ENCODE data around the gene DEPDC5.

The DEPDC5 gene

DNA sequence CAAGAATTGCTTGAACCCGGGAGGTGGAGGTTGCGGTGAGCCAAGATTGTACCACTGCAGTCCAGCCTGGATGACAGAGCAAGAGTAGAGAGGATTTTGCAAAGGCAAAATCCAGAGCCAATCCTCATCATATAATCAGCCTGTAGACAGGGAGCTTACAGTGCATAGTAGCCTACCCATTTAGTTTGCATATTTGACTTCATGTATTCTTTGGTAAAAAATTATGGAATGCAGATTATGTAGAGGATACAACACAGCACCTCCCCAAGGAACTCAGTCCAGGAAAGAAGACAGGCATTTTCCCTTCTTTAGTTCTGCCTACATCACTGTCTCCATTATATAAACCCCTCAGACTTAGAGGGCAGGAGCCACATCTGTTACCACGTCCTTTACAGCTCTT lies 150.8 kb downstream of the DEPDC5 start:
- no peak for TF ChIP-seq CTCF (conservative IDR thresholded peaks at IDR 0.05; ENCODE audit: low read depth, low read length)
- no peak for DNase-seq (ENCODE audit: low read depth)
- no peak overlapping the region for H3K4me3 ChIP-seq (ENCODE audit: low read length)

GRCh38 chr22:31905356-31905755 lies 151.5 kb downstream of the DEPDC5 start:
- no peak for TF ChIP-seq CTCF (conservative IDR thresholded peaks at IDR 0.05; ENCODE audit: low read depth, low read length)
- DNase-seq (ENCODE audit: low read depth), result no peak
- no peak overlapping the region for H3K4me3 ChIP-seq (ENCODE audit: low read length)

DNA sequence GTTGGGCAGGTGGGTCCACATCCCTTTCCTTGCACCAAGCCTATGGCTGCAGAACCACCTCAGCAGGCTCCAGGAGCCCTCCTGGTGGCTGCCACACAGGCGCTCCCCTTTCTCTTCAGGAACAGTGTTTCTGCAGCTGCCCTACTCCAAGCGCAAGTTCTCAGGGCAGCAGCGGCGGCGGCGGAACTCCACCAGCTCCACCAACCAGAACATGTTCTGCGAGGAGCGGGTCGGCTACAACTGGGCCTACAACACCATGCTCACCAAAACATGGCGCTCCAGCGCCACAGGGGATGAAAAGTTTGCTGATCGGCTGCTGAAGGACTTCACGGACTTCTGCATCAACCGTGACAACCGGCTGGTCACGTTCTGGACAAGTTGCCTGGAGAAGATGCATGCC lies 152.3 kb downstream of the DEPDC5 start:
- H3K4me3 ChIP-seq (ENCODE audit: low read length), result no peak overlapping the region
- TF ChIP-seq CTCF (conservative IDR thresholded peaks at IDR 0.05; ENCODE audit: low read depth, low read length), result no peak
- DNase-seq (ENCODE audit: low read depth), result no peak

DNA sequence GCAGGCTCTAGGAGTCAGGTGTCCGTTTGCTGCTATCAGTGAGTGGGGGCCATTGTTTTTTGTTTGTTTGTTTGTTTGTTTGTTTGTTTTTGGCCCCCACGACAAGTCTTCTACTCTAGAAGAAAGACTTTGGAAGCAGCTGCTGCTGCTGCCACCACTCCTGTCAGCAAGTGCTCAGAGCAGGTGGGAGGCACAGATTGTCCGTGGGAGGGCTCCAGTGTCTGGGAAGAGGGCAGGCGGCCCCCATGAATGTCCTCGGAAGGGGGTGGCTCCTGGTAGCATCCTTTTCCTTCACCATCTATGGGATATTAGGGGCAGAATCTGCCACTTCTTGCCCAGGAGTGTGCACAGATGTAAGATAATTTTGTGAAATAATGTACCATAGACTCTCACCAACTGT lies 152.8 kb downstream of the DEPDC5 start:
- DNase-seq (ENCODE audit: low read depth), result no peak
- no peak overlapping the region for H3K4me3 ChIP-seq (ENCODE audit: low read length)
- TF ChIP-seq CTCF (conservative IDR thresholded peaks at IDR 0.05; ENCODE audit: low read depth, low read length), result no peak

GRCh38 chr22:31909977-31910376 lies 156.2 kb downstream of the DEPDC5 start:
- H3K4me3 ChIP-seq (ENCODE audit: low read length), result no peak overlapping the region
- DNase-seq (ENCODE audit: low read depth), result no peak
- no peak for TF ChIP-seq CTCF (conservative IDR thresholded peaks at IDR 0.05; ENCODE audit: low read depth, low read length)

DNA sequence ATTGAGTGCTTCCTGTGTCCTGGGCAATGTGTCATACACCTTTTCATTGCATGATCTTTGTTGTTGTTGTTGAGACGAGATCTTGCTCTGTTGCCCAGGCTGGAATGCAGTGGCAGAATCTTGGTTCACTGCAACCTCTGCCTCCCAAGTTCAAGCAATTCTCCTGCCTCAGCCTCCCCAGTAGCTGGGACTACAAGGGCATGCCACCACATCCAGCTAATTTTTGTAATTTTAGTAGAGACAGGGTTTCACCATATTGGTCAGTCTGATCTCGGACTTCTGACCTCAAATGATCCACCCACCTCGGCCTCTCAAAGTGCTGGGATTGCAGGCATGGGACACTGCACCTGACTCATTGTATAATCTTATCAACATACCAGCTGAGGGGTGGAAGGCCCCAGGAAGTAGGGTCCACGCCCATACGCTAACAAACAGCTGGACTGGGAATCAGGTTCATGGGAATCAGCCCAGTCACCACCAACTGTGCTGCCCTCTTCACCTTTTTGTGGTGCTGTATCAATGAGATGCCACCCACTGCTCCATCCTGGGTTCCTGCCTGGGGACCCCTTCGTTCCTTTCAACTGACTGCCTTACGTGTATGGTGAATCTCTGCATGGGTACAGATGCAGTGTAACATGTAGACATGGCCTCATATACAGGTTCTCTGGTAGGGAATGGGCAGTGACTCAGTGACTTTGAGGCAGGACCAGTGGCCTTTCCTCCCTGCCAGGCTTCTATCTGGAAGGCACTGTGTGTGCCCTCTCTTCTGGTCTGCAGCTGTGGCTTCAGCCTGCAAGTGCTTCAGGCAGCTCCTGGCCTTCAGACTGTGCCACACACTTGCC lies 158.0 kb downstream of the DEPDC5 start:
- DNase-seq (ENCODE audit: low read depth), result no peak

More for the DNA sequence above, 158.0 kb downstream of the DEPDC5 start:
- TF ChIP-seq CTCF (conservative IDR thresholded peaks at IDR 0.05; ENCODE audit: low read depth, low read length), result no peak
- no peak overlapping the region for H3K4me3 ChIP-seq (ENCODE audit: low read length)

Data from retinal pigment epithelial cell (primary cell).